Lower leg skin (tissue), 3 donors: ENCODE measurements around the gene PCDHA13.

Source experiments
- POLR2A ChIP-seq, 2 donors: fragments of 450-650 bp; IDR thresholded peaks; one replicate each; pipeline ENCODE4 v1.6.1; 2016 to 2017; ENCODE audit warnings: antibody characterized with exemption in 2 of 2, mild to moderate bottlenecking in 1 of 2, moderate library complexity in 1 of 2
- TF ChIP-seq, protein P1 (sequence below), 3 donors: fragments of 450-650 bp; IDR thresholded peaks; one replicate each; pipeline ENCODE4 v1.5.1; 2016; ENCODE audit warnings: antibody characterized with exemption in 3 of 3, mild to moderate bottlenecking in 3 of 3, moderate library complexity in 2 of 3

DNA sequence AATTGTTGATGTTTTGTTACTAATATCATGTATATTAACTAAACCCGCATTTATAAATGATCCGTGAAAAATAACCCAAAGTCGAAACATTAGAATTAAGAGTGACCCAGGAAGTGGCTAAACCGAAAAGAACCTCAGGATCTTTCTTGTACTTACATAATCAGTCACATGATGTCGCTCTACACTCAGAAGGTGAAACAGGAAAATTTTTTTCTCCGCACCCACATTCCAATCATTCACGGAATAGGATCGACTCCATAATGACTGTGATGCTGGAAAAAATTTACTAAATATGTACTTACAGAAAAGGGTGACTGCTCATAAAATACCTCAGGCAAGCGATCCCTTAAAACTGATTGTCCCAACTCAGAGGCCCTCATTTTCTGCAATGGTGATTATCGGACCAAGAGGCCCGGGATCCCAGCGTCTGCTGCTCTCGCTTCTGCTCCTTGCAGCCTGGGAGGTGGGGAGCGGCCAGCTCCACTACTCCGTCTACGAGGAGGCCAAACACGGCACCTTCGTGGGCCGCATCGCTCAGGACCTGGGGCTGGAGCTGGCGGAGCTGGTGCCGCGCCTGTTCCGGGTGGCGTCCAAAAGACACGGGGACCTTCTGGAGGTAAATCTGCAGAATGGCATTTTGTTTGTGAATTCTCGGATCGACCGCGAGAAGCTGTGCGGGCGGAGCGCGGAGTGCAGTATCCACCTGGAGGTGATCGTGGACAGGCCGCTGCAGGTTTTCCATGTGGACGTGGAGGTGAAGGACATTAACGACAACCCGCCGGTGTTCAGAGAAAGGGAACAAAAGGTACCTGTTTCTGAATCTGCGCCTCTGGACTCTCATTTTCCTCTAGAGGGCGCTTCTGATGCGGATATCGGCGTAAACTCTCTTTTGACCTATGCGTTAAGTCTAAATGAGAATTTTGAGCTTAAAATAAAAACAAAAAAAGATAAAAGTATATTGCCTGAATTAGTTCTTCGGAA lies 6.5 kb upstream of the PCDHA13 start, which contains the start of gene PCDHA12:
- TF ChIP-seq, protein P1, sequence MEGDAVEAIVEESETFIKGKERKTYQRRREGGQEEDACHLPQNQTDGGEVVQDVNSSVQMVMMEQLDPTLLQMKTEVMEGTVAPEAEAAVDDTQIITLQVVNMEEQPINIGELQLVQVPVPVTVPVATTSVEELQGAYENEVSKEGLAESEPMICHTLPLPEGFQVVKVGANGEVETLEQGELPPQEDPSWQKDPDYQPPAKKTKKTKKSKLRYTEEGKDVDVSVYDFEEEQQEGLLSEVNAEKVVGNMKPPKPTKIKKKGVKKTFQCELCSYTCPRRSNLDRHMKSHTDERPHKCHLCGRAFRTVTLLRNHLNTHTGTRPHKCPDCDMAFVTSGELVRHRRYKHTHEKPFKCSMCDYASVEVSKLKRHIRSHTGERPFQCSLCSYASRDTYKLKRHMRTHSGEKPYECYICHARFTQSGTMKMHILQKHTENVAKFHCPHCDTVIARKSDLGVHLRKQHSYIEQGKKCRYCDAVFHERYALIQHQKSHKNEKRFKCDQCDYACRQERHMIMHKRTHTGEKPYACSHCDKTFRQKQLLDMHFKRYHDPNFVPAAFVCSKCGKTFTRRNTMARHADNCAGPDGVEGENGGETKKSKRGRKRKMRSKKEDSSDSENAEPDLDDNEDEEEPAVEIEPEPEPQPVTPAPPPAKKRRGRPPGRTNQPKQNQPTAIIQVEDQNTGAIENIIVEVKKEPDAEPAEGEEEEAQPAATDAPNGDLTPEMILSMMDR (IDR thresholded peaks at IDR 0.05) = no peak
- no peak for TF ChIP-seq POLR2A (IDR thresholded peaks at IDR 0.05)
